Measurements from ENCODE around the gene DNAH10. TPM values are rescaled to one million over a fixed set of nuclear protein-coding genes. Genes with fewer than 3 reads are reported as not detected.

DNAH10 gene
- total RNA-seq, 1 donor from 2014 or later: 0.54 TPM

DNA sequence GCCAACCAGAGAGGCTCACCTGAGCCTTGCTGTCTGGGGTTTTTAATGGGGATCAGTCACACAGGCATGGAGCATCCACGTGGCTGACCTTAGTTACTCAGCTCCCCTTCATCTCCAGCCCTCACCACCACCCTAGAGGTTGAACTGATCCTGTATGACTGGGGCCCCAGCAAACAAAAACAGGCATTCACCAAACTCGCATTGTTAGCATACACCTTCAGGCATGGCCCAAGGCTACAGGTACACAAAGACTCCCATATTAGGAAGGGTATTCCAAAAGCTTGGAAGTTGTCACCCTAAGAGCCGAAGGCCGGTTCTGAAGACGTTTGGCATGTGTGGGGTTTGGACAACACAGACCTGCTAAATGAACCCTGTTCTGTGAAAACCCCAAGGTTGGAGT lies 10.0 kb downstream of the DNAH10 start:
- no peaks in the 10 kb centered on the region for H3K4me1 Mint-ChIP-seq (ENCODE audit: low read depth, unreplicated experiment)
- Histone ChIP-seq H3K27ac (ENCODE audit: low read depth, low read length) (no peak overlapping the region), H3K36me3 (ENCODE audit: insufficient read depth, low read length) (no peaks in the 10 kb centered on the region), H3K9me3 (ENCODE audit: insufficient read depth, low read depth, low read length) (no peaks in the 10 kb centered on the region), H3K4me1 (ENCODE audit: insufficient read depth, low read length) (no peaks in the 10 kb centered on the region), H4K20me1 (ENCODE audit: insufficient read depth, low read length) (no peaks in the 10 kb centered on the region), H3K79me2 (ENCODE audit: insufficient read depth, low read length) (no peaks in the 10 kb centered on the region), H2AFZ (ENCODE audit: low read depth, low read length) (no peak overlapping the region), H3K4me3 (ENCODE audit: insufficient read depth, low read depth, low read length) (no peak overlapping the region), H3K27me3 (ENCODE audit: insufficient read depth, low read length) (peaks cover 7% of the 10 kb centered on the region), H3K9ac (ENCODE audit: low read length) (no peak overlapping the region), H3K4me2 (ENCODE audit: low read length) (no peak overlapping the region)
- FAIRE-seq (no peak), DNase-seq (ENCODE audit: low read depth) (no peak)
- TF ChIP-seq, protein P1, sequence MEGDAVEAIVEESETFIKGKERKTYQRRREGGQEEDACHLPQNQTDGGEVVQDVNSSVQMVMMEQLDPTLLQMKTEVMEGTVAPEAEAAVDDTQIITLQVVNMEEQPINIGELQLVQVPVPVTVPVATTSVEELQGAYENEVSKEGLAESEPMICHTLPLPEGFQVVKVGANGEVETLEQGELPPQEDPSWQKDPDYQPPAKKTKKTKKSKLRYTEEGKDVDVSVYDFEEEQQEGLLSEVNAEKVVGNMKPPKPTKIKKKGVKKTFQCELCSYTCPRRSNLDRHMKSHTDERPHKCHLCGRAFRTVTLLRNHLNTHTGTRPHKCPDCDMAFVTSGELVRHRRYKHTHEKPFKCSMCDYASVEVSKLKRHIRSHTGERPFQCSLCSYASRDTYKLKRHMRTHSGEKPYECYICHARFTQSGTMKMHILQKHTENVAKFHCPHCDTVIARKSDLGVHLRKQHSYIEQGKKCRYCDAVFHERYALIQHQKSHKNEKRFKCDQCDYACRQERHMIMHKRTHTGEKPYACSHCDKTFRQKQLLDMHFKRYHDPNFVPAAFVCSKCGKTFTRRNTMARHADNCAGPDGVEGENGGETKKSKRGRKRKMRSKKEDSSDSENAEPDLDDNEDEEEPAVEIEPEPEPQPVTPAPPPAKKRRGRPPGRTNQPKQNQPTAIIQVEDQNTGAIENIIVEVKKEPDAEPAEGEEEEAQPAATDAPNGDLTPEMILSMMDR (IDR thresholded peaks at IDR 0.05; ENCODE audit: insufficient read depth, low read depth, low read length): no peak
- no peak for TF ChIP-seq EZH2 (IDR thresholded peaks at IDR 0.05; ENCODE audit: insufficient read depth, low read length)
- H3K36me3 Mint-ChIP-seq (ENCODE audit: low read depth, unreplicated experiment): peaks cover 5% of the 10 kb centered on the region
- H3K27ac Mint-ChIP-seq (ENCODE audit: unreplicated experiment): no peak overlapping the region
- no peak overlapping the region for H3K4me3 Mint-ChIP-seq (ENCODE audit: unreplicated experiment)
- H3K9me3 Mint-ChIP-seq (ENCODE audit: unreplicated experiment): peaks cover 12% of the 10 kb centered on the region
- peaks cover 17% of the 10 kb centered on the region for H3K27me3 Mint-ChIP-seq (ENCODE audit: low read depth, unreplicated experiment)

DNA sequence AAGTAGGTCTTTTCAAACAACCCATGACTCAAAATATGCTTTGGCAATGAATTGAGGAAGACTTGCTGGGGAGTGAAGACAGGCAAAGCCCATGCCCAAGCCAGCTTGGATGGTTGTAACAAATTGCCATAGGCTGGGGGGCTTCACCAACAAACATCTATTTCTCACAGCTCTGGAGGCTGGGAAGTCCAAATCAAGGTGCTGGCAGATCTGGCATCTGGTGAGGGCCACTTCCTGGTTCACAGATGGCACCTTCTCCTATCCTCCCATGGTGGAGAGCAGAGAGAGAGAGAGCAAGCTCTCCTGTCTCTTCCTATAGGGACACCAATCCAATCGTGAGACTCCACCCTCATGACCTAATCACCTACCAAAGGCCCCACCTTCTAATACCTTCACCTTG lies 11.3 kb downstream of the DNAH10 start:
- Mint-ChIP-seq H3K36me3 (ENCODE audit: low read depth, unreplicated experiment) (peaks cover 5% of the 10 kb centered on the region), H3K4me1 (ENCODE audit: low read depth, unreplicated experiment) (no peaks in the 10 kb centered on the region), H3K4me3 (ENCODE audit: unreplicated experiment) (no peak overlapping the region), H3K9me3 (ENCODE audit: unreplicated experiment) (peaks cover 12% of the 10 kb centered on the region), H3K27ac (ENCODE audit: unreplicated experiment) (no peak overlapping the region), H3K27me3 (ENCODE audit: low read depth, unreplicated experiment) (peaks cover 12% of the 10 kb centered on the region)
- no peak overlapping the region for H3K4me3 ChIP-seq (ENCODE audit: insufficient read depth, low read depth, low read length)
- no peak overlapping the region for H3K9ac ChIP-seq (ENCODE audit: low read length)
- no peaks in the 10 kb centered on the region for H3K79me2 ChIP-seq (ENCODE audit: insufficient read depth, low read length)
- H2AFZ ChIP-seq (ENCODE audit: low read depth, low read length): no peak overlapping the region
- no peaks in the 10 kb centered on the region for H3K9me3 ChIP-seq (ENCODE audit: insufficient read depth, low read depth, low read length)
- H3K36me3 ChIP-seq (ENCODE audit: insufficient read depth, low read length): no peaks in the 10 kb centered on the region
- no peaks in the 10 kb centered on the region for H3K4me1 ChIP-seq (ENCODE audit: insufficient read depth, low read length)
- H3K27ac ChIP-seq (ENCODE audit: low read depth, low read length): no peak overlapping the region
- TF ChIP-seq, protein P1 (IDR thresholded peaks at IDR 0.05; ENCODE audit: insufficient read depth, low read depth, low read length): no peak
- no peak for TF ChIP-seq EZH2 (IDR thresholded peaks at IDR 0.05; ENCODE audit: insufficient read depth, low read length)
- no peaks in the 10 kb centered on the region for H4K20me1 ChIP-seq (ENCODE audit: insufficient read depth, low read length)
- DNase-seq (ENCODE audit: low read depth): no peak
- peaks cover 7% of the 10 kb centered on the region for H3K27me3 ChIP-seq (ENCODE audit: insufficient read depth, low read length)
- no peak for FAIRE-seq
- H3K4me2 ChIP-seq (ENCODE audit: low read length): no peak overlapping the region

DNA sequence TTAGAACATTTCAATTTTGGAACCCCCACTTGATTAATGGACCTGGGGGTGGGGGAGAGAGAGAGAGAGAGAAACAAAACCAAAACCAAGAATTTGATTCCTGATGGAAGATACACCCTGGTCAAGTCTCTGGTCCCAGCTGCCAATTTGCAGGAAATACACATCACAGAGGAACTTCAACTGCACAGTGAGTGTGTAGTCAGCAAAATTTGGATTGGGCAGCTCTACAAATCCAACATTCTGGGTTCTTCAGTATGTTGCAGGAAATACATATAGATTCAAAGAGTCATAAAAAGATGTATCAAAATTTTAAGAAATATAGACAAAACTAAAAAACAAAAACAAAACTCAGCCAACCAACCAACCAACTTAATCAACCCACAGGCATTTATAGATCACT lies 17.4 kb downstream of the DNAH10 start:
- no peak for TF ChIP-seq EZH2 (IDR thresholded peaks at IDR 0.05; ENCODE audit: insufficient read depth, low read length)
- TF ChIP-seq, protein P1 (IDR thresholded peaks at IDR 0.05; ENCODE audit: insufficient read depth, low read depth, low read length): no peak
- Mint-ChIP-seq H3K27me3 (ENCODE audit: low read depth, unreplicated experiment) (peaks cover 9% of the 10 kb centered on the region), H3K27ac (ENCODE audit: unreplicated experiment) (no peak overlapping the region), H3K9me3 (ENCODE audit: unreplicated experiment) (peaks cover 11% of the 10 kb centered on the region), H3K4me1 (ENCODE audit: low read depth, unreplicated experiment) (no peaks in the 10 kb centered on the region), H3K4me3 (ENCODE audit: unreplicated experiment) (no peak overlapping the region), H3K36me3 (ENCODE audit: low read depth, unreplicated experiment) (peaks cover 3% of the 10 kb centered on the region)
- no peaks in the 10 kb centered on the region for H3K79me2 ChIP-seq (ENCODE audit: insufficient read depth, low read length)
- H3K27ac ChIP-seq (ENCODE audit: low read depth, low read length): no peak overlapping the region
- no peaks in the 10 kb centered on the region for H3K4me1 ChIP-seq (ENCODE audit: insufficient read depth, low read length)
- H3K27me3 ChIP-seq (ENCODE audit: insufficient read depth, low read length): no peaks in the 10 kb centered on the region
- no peaks in the 10 kb centered on the region for H3K36me3 ChIP-seq (ENCODE audit: insufficient read depth, low read length)
- H3K9me3 ChIP-seq (ENCODE audit: insufficient read depth, low read depth, low read length): no peaks in the 10 kb centered on the region
- H3K4me3 ChIP-seq (ENCODE audit: insufficient read depth, low read depth, low read length): no peak overlapping the region
- H4K20me1 ChIP-seq (ENCODE audit: insufficient read depth, low read length): no peaks in the 10 kb centered on the region
- FAIRE-seq (no peak), DNase-seq (ENCODE audit: low read depth) (no peak)
- no peak overlapping the region for H3K9ac ChIP-seq (ENCODE audit: low read length)
- H3K4me2 ChIP-seq (ENCODE audit: low read length): no peak overlapping the region
- H2AFZ ChIP-seq (ENCODE audit: low read depth, low read length): no peak overlapping the region

Measured in astrocyte (in vitro differentiated cells and primary cell).